ACC112 (cell line): ENCODE data around the gene TBX15.

Experiments used
- H2AFZ ChIP-seq: fragments of 200-600 bp; sonication (generic); one replicate; pipeline ENCODE4 v1.6.0; 2017; ENCODE audit warnings: antibody characterized with exemption, low read length; ENCODE audit not compliant: unreplicated experiment
- H3K27ac ChIP-seq: fragments of 200-600 bp; sonication (generic); 2 replicates; pipeline ENCODE4 v1.5.1; 2014; ENCODE audit warnings: low read depth, mild to moderate bottlenecking, antibody characterized with exemption, low read length, moderate library complexity
- H3K27me3 ChIP-seq: fragments of 200-600 bp; sonication (generic); 2 replicates; pipeline ENCODE4 v1.6.1; 2014; ENCODE audit warnings: mild to moderate bottlenecking, antibody characterized with exemption, low read length, moderate library complexity, mixed read lengths; ENCODE audit not compliant: insufficient read depth
- H3K36me3 ChIP-seq: fragments of 200-600 bp; sonication (generic); 2 replicates; pipeline ENCODE4 v1.6.1; 2016; ENCODE audit warnings: mild to moderate bottlenecking, antibody characterized with exemption, low read length, moderate library complexity, mixed read lengths; ENCODE audit not compliant: insufficient read depth
- H3K4me1 ChIP-seq: fragments of 200-600 bp; sonication (generic); one replicate; pipeline ENCODE4 v1.6.1; 2016; ENCODE audit warnings: low read length, mixed read lengths; ENCODE audit not compliant: insufficient read depth, unreplicated experiment, control insufficient read depth
- H3K4me3 ChIP-seq: fragments of 200-600 bp; sonication (generic); 2 replicates; pipeline ENCODE4 v1.5.1; 2014; ENCODE audit warnings: mild to moderate bottlenecking, low read depth, low read length
- H3K79me2 ChIP-seq: fragments of 200-600 bp; sonication (generic); one replicate; pipeline ENCODE4 v1.6.0; 2016; ENCODE audit warnings: low read length; ENCODE audit not compliant: control insufficient read depth, unreplicated experiment, insufficient read depth

The TBX15 gene

DNA sequence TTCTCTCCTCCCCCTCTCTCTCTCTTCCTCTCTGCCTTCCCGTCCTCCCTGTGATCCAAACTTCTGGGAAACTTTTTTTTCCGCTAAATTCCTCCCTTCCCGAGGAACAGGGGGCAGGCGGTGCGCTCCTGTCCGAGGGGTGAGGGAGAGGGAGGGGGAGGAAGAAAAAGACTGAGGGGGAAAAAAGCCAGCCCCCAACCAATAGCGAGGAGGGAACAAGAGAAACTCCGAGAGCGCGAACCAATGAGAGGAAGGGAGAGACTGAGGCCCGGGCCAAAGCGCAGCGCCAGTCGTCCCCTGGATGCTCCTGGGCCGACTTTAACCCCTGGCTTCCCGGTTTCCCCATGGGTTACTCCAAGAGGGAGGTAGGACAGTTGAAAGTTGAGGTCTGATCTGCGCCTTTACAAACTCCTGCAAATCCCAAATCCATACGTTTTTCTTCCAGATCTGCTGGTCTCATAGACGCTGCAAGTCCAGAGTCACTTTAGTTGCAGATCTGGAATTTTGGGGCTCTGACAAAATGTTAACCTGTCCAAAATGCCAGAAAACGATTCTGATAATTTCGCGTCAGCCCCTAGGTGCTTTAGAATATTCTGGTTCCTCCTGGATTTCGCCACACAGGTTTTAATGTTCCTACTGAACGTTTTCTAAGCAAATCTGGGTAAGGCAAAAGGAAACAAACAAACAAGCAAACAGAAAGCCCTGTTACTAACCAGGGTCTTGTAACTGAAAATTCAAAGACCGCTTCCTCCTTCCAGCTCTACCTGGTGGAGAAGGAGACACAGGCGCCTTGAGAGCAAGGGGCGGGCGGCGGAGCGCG, at the start of gene TBX15:
TSS of gene TBX15 (minus strand) at position 158 of the 820 bp plus-strand sequence. CDS start 548 bp downstream, outside the sequence.
- Histone ChIP-seq H3K79me2 (peaks cover 41% of the 10 kb centered on the region), H3K27ac (peak within 1 kb of the TSS; percentile 72), H3K27me3 (no peaks in the 10 kb centered on the region), H2AFZ (peak within 1 kb of the TSS; percentile 64), H3K4me1 (no peaks in the 10 kb centered on the region), H3K4me3 (peak within 1 kb of the TSS; percentile 94), H3K36me3 (peaks cover 5% of the 10 kb centered on the region; the same call in 1 of the 2 replicates)

DNA sequence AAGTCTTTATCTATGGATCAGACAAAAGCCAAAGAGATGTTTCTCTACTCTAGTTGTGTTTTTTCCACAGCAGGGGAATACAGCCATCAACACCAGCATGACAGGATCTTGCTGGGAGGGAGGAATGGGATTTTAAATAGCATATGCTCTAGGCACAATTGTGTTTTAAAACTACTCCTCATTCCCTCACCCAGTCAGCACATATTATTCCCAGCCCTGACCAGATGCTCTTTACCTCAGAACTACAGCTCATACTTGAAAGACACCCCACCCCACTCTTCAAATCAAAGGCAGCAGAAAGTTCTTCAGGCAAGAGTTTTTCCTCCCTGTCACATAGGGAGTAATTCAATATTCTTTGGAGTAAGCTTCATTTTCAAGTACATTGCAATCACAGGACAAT, 46.2 kb upstream of the TBX15 start:
- H3K4me3 ChIP-seq, result no peak overlapping the region
- no peaks in the 10 kb centered on the region for H3K4me1 ChIP-seq
- no peak overlapping the region for H3K27ac ChIP-seq
- H3K36me3 ChIP-seq, result 0 out of 2 replicates have a peak, but pooled peaks cover 3% of the 10 kb centered on the region
- H3K79me2 ChIP-seq, result no peaks in the 10 kb centered on the region
- H2AFZ ChIP-seq, result no peak overlapping the region
- no peaks in the 10 kb centered on the region for H3K27me3 ChIP-seq

DNA sequence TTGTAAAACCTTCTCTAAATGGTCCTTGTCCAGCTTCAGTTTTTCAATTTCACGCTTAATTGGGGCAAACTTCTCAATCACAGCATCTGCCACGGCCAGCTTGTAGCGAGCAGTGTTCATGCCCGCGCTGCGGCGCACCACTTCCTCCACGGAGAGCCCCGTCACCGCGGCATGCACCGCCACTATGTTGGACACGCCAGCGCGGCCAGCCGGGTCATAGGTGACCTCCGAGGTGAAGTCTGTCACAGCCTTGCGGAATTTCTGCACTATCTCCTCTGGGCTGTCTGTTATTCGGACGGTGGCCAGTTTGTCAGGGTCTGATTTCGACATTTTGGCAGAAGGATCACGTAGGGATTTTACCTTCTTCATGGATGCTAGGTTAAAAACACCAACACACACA, 44.8 kb upstream of the TBX15 start:
- H3K4me3 ChIP-seq, result no peak overlapping the region
- H3K79me2 ChIP-seq, result no peaks in the 10 kb centered on the region
- 0 out of 2 replicates have a peak, but pooled peaks cover 3% of the 10 kb centered on the region for H3K36me3 ChIP-seq
- no peak overlapping the region for H2AFZ ChIP-seq
- no peak overlapping the region for H3K27ac ChIP-seq
- H3K27me3 ChIP-seq, result no peaks in the 10 kb centered on the region
- H3K4me1 ChIP-seq, result peaks cover 4% of the 10 kb centered on the region

GRCh38 chr1:119027759-119028158, 39.6 kb upstream of the TBX15 start:
- H3K27me3 ChIP-seq, result no peaks in the 10 kb centered on the region
- no peak overlapping the region for H3K4me3 ChIP-seq
- H3K4me1 ChIP-seq, result peaks cover 11% of the 10 kb centered on the region
- no peak overlapping the region for H3K27ac ChIP-seq
- H3K79me2 ChIP-seq, result no peaks in the 10 kb centered on the region
- no peaks in the 10 kb centered on the region for H3K36me3 ChIP-seq
- H2AFZ ChIP-seq, result no peak overlapping the region

- H3K4me1 ChIP-seq, result peaks cover 11% of the 10 kb centered on the region
- H3K4me3 ChIP-seq, result no peak overlapping the region
- no peaks in the 10 kb centered on the region for H3K27me3 ChIP-seq
- no peak overlapping the region for H3K27ac ChIP-seq
- H3K36me3 ChIP-seq, result no peaks in the 10 kb centered on the region
- no peaks in the 10 kb centered on the region for H3K79me2 ChIP-seq
- H2AFZ ChIP-seq, result no peak overlapping the region
Observed at GRCh38 chr1:119026956-119027355, 38.8 kb upstream of the TBX15 start.

- no peak overlapping the region for H3K4me3 ChIP-seq
- peaks cover 2% of the 10 kb centered on the region for H3K4me1 ChIP-seq
- H3K27ac ChIP-seq, result no peak overlapping the region
- no peaks in the 10 kb centered on the region for H3K36me3 ChIP-seq
- H3K27me3 ChIP-seq, result no peaks in the 10 kb centered on the region
- H3K79me2 ChIP-seq, result no peaks in the 10 kb centered on the region
- no peak overlapping the region for H2AFZ ChIP-seq
Observed at GRCh38 chr1:119015547-119015946, 27.4 kb upstream of the TBX15 start.

DNA sequence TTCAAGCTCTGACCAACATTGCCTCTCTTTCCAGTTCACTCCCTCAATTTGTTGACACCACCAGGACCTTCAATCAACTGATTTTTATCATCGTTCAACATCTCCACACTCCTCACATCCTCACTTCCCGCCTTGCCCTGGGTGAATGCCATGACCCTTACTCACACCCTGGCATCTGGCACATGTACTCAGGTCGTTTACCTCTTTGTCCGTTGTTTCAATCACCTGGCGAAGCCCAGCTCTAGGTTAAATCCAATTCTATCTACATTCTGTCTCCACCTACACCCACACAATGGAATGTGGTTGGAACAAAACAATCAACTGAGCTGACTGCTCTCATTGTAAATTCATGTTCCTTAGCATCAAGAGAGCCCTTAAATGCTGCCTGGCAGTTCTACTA, 24.2 kb upstream of the TBX15 start:
- Histone ChIP-seq H3K4me1 (peaks cover 21% of the 10 kb centered on the region), H3K27ac (no peak overlapping the region), H3K79me2 (no peaks in the 10 kb centered on the region), H3K27me3 (no peaks in the 10 kb centered on the region), H3K4me3 (no peak overlapping the region), H3K36me3 (no peaks in the 10 kb centered on the region), H2AFZ (no peak overlapping the region)

GRCh38 chr1:119011706-119012105, 23.6 kb upstream of the TBX15 start:
- Histone ChIP-seq H3K79me2 (no peaks in the 10 kb centered on the region), H3K27me3 (no peaks in the 10 kb centered on the region), H3K36me3 (no peaks in the 10 kb centered on the region), H2AFZ (no peak overlapping the region), H3K4me3 (no peak overlapping the region), H3K27ac (no peak overlapping the region), H3K4me1 (peaks cover 21% of the 10 kb centered on the region)

- H3K36me3 ChIP-seq, result no peaks in the 10 kb centered on the region
- H3K27me3 ChIP-seq, result no peaks in the 10 kb centered on the region
- H2AFZ ChIP-seq, result no peak overlapping the region
- peaks cover 21% of the 10 kb centered on the region for H3K4me1 ChIP-seq
- no peak overlapping the region for H3K4me3 ChIP-seq
- H3K79me2 ChIP-seq, result no peaks in the 10 kb centered on the region
- no peak overlapping the region for H3K27ac ChIP-seq
Observed at GRCh38 chr1:119011116-119011515, 23.0 kb upstream of the TBX15 start.

GRCh38 chr1:119010201-119010600, 22.1 kb upstream of the TBX15 start:
- H3K36me3 ChIP-seq, result no peaks in the 10 kb centered on the region
- H3K79me2 ChIP-seq, result no peaks in the 10 kb centered on the region
- peak overlapping the region; percentile 80 for H3K27ac ChIP-seq
- peaks cover 21% of the 10 kb centered on the region for H3K4me1 ChIP-seq
- H2AFZ ChIP-seq, result no peak overlapping the region
- H3K4me3 ChIP-seq, result no peak overlapping the region
- no peaks in the 10 kb centered on the region for H3K27me3 ChIP-seq

DNA sequence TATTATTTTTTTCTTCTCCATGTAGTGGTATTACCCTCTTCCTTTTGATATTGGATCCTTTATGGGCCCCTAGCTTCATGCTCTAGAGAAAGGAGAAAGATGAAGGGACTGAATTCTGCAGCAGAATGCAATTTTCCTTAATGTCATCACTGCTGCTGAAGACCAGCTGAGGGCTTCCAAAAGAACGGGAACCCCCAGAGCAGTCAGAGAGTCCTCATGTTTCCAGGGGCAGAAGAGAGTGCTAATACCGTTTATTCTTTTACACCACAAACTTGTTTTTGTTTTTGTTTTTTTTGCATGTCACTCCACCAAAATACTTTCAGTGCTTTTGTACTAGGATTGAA, 21.1 kb upstream of the TBX15 start:
- Histone ChIP-seq H3K4me1 (peaks cover 21% of the 10 kb centered on the region), H3K79me2 (no peaks in the 10 kb centered on the region), H3K27me3 (no peaks in the 10 kb centered on the region), H3K4me3 (peak overlapping the region; percentile 65), H3K36me3 (no peaks in the 10 kb centered on the region), H3K27ac (peak overlapping the region; percentile 80), H2AFZ (peak overlapping the region; percentile 61)
